Neural progenitor cell (in vitro differentiated cells): ENCODE data around the gene GLCCI1.

ENCODE experiments used
- EZH2 ChIP-seq: fragments of 200-600 bp; sonication (generic); IDR thresholded peaks from 2 replicates; pipeline ENCODE4 v1.6.1; 2017; ENCODE audit warnings: antibody characterized with exemption, mild to moderate bottlenecking, moderate library complexity
- EZH2phosphoT487 ChIP-seq: fragments of 200-600 bp; sonication (generic); IDR thresholded peaks from 2 replicates; pipeline ENCODE4 v1.6.1; 2017; ENCODE audit warnings: antibody characterized with exemption
- TF ChIP-seq, protein P1 (sequence below): fragments of 200-600 bp; sonication (generic); IDR thresholded peaks from 2 replicates; pipeline ENCODE4 v1.5.1; 2017; ENCODE audit warnings: antibody characterized with exemption, mild to moderate bottlenecking

DNA sequence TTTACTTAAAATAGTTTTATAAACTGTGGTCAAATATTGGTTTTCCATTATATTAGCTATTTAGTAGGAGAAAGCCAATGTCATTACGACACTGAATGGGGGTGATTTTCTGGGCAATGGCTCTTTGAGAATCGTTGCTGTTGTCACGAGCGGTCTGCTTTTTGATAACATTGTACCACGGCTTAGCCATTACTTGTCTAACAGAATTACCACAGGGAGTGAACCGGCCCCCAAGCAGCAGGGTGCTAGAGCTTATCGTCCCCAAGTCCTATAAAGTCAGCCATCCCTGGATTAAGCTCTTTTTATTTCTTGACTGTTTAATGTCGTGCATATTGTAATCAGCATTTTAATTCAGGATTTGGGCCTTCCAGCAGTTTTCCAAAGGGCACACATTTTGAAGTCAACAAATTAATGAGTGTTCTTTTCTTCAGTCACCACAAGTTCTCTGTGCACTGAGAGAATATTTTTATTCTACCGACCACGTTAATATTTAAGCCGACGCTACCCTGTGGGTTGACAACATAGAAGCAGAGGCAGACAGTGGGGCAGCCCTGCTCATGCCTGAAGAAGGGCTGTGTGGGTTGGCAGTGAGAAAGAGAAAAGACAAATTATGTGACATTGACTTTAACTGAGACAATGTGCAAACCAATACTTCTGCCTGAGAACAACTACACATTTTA is 167.6 kb downstream of the GLCCI1 start:
- TF ChIP-seq, protein P1, sequence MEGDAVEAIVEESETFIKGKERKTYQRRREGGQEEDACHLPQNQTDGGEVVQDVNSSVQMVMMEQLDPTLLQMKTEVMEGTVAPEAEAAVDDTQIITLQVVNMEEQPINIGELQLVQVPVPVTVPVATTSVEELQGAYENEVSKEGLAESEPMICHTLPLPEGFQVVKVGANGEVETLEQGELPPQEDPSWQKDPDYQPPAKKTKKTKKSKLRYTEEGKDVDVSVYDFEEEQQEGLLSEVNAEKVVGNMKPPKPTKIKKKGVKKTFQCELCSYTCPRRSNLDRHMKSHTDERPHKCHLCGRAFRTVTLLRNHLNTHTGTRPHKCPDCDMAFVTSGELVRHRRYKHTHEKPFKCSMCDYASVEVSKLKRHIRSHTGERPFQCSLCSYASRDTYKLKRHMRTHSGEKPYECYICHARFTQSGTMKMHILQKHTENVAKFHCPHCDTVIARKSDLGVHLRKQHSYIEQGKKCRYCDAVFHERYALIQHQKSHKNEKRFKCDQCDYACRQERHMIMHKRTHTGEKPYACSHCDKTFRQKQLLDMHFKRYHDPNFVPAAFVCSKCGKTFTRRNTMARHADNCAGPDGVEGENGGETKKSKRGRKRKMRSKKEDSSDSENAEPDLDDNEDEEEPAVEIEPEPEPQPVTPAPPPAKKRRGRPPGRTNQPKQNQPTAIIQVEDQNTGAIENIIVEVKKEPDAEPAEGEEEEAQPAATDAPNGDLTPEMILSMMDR = no peak
- TF ChIP-seq EZH2 (no peak), EZH2phosphoT487 (no peak)
